GM12875 (cell line): ENCODE measurements around the gene ASPHD1.
"Not testable (repeated sequence)": the region's sequence is repeated elsewhere in the genome, so short reads cannot be mapped to it uniquely, and the experiment has no call there.

ENCODE experiments used
- H3K4me3 ChIP-seq: one replicate; pipeline ENCODE4 v1.5.1; 2011; ENCODE audit warnings: low read depth, low read length, control low read depth
- TF ChIP-seq, protein P1 (sequence below): IDR thresholded peaks from 2 replicates; pipeline ENCODE4 v1.5.1; 2011; ENCODE audit warnings: low read depth, mild to moderate bottlenecking, control low read depth, inconsistent platforms, low read length, moderate library complexity, borderline replicate concordance; ENCODE audit not compliant: insufficient read depth

The ASPHD1 gene

DNA sequence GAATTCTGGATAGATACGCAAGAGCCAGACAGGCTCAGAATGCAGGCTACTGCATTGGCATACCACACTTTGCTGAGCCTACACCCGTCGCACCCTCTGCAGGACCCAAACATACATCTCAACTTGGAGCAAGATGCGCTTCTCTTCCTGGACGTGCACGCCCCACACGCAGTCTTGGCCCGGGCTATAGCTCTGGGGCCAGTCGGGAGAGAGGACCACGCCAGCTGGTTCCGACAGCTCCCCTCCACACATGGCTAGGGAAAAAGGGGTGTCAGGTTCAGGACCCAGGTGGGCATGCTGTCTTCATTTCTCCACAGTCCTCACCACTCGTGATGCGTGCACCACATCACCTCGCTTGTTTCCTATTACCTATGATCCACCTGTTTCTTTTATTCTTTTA lies 22.1 kb upstream of the ASPHD1 start:
- TF ChIP-seq, protein P1, sequence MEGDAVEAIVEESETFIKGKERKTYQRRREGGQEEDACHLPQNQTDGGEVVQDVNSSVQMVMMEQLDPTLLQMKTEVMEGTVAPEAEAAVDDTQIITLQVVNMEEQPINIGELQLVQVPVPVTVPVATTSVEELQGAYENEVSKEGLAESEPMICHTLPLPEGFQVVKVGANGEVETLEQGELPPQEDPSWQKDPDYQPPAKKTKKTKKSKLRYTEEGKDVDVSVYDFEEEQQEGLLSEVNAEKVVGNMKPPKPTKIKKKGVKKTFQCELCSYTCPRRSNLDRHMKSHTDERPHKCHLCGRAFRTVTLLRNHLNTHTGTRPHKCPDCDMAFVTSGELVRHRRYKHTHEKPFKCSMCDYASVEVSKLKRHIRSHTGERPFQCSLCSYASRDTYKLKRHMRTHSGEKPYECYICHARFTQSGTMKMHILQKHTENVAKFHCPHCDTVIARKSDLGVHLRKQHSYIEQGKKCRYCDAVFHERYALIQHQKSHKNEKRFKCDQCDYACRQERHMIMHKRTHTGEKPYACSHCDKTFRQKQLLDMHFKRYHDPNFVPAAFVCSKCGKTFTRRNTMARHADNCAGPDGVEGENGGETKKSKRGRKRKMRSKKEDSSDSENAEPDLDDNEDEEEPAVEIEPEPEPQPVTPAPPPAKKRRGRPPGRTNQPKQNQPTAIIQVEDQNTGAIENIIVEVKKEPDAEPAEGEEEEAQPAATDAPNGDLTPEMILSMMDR: no peak
- H3K4me3 ChIP-seq: no peak overlapping the region

DNA sequence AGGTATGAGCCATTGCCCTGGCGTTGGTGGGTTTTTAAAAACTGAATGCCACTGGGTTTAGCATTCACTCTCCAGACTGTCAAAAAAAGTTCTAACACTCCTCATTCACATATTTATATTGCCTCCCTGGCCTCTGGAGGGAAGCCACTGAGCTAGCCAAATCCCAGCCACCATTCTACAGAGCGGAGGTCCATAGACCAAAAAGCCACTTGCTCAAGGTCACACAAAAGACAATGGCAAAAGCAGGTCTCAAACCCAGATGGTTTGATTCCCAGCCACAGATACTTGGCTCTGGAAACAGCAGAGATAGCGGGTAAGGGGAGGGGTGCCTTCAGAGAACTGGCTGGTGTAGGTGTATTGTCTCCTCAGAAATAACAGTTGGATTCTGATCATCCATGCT lies 19.2 kb upstream of the ASPHD1 start:
- TF ChIP-seq, protein P1: no peak
- H3K4me3 ChIP-seq: no peak overlapping the region

DNA sequence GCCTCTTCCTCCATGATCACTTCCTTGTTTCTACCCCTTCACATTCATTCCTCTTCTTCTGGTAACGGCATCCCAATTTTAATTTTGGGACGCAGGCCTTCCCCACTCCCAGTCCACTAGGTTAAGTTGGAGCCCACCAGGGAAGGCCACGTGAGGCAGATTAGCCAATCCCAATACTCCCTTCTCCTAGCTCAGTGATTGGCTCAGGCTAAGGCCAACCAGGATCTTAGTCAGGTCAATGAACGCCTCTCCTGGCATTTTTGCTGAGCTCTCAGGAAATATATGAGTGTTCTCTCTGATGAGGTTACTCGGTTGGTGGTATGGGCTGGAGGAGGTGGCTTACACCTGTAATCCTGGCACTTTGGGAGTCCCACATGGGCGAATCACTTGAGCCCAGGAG lies 16.3 kb upstream of the ASPHD1 start:
- TF ChIP-seq, protein P1: no peak
- H3K4me3 ChIP-seq: no peak overlapping the region

DNA sequence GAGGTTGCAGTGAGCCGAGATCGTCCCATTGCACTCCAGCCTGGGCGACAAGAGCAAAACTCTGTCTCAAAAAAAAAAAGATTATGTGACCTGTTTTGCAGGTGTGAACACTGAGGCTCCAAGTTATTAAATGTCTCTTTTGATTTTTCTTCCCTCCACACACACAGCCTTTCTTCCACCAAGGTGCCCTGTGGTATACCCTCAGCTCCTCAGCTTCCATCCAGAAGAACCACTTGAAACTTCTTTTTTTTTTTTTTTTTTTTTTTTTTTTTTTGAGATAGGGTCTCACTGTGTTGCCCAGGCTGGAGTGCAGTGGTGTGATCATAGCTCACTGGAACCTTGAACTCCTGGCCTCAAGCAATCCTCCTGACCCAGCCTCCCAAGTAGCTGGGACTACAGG lies 10.9 kb upstream of the ASPHD1 start:
- H3K4me3 ChIP-seq: not testable (repeated sequence)

DNA sequence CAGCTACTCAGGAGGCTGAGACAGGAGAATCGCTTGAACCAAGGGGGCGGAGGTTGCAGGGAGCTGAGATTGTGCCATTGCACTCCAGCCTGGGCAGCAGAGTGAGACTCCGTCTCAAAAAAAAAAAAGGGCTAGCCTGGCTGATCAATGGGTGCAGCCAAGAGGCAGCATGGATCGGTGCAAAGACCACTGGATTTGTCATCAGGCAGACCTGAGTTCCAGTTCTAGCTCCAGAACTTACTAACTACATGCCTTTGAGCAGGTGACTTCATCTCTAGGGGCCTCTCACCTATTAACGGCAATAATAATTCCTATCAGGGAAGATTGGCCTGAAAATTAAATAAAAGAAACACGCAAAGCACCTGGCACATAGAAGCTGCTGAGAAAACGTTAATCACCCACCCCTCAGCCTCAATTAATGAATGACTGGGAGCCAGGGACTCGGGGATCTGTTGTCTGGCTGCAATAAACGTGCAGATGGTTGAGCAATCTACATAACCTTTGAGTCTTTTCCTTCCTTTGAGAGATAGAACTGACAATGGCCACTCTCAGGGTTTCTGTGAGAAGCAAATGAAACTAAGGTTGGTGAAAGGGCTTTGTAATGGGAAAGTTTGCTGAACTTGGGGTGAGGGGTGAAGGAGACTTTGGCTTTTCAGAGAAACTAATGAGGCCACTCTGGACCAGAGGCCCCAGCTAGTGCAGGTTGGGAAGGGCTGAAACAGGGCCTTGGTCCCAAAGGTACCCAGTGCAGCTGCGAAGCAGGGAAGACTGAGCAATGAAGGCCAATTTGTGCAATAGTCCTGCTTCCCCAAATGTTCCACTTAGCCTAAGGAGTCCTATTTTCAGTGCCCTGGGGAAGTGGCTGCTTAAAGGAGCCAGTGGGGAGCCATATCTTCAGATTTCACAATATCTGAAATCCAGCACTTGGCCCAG lies 8.5 kb upstream of the ASPHD1 start:
- no peak overlapping the region for H3K4me3 ChIP-seq
- TF ChIP-seq, protein P1: no peak

DNA sequence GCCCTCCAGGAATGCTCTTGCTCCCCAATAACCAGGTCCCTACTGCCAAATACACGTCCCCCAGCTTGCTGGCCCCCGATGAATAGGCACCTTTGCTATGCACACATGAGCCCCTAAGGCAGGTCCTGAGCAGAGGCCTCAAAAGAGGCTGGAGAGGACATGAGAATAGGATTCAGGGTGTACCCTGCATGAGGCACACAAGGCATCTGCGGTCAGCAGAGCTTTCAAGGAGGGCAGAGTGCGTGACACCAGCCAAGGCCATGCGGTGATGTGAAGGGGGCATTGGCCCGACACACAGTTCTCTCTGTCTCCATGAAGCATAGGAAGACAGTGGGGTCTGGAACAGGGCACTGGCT lies 7.9 kb upstream of the ASPHD1 start:
- H3K4me3 ChIP-seq: no peak overlapping the region
- TF ChIP-seq, protein P1: no peak

DNA sequence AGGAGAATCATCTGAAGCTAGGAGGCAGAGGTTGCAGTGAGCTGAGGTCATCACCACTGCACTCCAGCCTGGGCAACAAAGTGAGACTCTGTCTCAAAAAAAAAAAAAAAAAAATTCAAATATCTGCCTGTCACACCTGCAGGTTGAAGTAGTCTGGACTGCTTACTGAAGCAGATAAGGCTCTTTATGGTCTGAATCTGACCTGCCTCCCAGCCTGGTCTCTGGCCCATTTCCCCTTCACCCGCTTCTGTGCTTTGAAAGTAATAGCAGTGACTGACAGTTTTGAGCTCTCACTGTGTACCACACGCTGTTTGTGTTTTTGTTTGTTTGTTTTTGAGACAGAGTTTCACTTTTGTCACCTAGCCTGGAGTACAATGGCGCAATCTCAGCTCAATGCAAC lies 6.7 kb upstream of the ASPHD1 start:
- TF ChIP-seq, protein P1: no peak
- H3K4me3 ChIP-seq: no peak overlapping the region
